NCI-H345 (cell line): ENCODE measurements around the gene CD27.
"Not testable (repeated sequence)": the region's sequence is repeated elsewhere in the genome, so short reads cannot be mapped to it uniquely, and the experiment has no call there.

Experiments used
- DNase-seq: peaks from one replicate; lab custom pipeline; 2025; lab: John Stamatoyannopoulos, UW

The CD27 gene

DNA sequence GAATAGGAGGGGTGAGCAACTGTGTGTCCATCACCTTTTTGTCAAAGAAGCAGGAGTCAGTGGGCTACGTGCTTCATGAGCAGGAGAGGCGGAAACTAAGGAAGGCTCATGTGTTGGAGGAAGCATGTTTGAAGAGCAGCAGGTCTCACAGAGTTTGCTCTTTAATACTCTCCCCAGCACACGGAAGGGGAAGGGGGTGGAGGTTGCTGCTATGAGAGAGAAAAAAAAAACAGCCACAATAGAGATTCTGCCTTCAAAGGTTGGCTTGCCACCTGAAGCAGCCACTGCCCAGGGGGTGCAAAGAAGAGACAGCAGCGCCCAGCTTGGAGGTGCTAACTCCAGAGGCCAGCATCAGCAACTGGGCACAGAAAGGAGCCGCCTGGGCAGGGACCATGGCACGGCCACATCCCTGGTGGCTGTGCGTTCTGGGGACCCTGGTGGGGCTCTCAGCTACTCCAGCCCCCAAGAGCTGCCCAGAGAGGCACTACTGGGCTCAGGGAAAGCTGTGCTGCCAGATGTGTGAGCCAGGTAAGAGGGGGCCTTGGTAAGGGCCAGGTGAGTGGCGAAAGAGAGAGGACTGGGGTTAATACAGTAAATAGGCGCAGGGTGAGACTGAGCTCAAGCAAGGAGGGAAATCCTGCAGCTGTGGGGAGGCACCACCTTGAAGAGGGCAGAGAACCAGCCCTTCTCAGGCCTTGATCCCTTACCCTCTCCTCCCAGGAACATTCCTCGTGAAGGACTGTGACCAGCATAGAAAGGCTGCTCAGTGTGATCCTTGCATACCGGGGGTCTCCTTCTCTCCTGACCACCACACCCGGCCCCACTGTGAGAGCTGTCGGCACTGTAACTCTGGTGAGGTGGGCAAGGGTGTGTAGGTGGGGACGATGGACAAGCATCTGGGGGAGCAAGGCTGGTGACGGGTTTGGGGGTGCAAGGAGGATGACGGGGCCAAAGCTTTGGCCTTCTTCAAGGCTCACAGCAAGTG is at the start of gene CD27:
CD27 (plus strand) TSS at position 252 of the 985 bp plus-strand sequence; CDS start at position 393, 141 bp downstream.
- no peak for DNase-seq

DNA sequence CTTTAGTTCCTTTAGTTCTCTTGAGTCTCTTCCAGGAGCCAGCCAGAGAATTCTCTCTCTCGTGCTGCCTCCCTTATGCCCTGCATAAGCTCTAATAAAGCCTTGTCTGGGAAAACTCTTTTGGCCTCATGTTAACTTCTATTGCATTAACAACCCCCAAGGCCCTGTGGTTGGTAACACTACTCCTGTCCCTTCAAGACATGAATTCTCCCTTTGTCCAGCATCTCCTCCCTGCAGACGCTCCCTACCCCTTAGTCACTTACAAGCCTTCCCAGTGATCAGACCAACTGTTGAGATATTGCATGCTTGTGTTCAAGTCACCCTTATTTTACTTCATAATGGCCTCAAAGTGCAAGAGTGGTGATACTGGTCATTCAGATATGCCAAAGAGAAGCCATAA is 48.7 kb upstream of the CD27 start:
- DNase-seq, result no peak

- DNase-seq, result no peak
These were observed 44.7 kb upstream of the CD27 start for GRCh38 chr12:6399884-6400644.

GRCh38 chr12:6404390-6404789 is 40.4 kb upstream of the CD27 start:
- no peak for DNase-seq

DNA sequence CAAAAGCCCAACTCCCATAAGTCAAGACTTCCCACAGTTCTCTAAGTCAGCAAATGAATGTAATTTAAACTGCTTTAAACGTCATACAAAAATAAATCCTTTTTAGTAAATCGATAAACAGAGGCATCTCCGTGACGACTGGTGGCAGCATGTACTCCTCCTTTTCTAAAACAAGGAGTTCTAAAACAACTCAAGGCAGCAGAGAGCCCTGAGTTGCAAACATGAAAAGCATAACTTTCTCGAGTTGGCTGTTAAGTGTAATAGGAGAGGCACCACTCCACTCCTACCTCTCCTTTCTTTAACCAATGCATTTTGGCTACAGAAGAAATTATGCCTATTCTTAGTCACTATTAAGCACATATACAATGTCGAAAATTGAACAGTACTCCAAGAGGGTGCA is 38.8 kb upstream of the CD27 start:
- DNase-seq, result no peak

DNA sequence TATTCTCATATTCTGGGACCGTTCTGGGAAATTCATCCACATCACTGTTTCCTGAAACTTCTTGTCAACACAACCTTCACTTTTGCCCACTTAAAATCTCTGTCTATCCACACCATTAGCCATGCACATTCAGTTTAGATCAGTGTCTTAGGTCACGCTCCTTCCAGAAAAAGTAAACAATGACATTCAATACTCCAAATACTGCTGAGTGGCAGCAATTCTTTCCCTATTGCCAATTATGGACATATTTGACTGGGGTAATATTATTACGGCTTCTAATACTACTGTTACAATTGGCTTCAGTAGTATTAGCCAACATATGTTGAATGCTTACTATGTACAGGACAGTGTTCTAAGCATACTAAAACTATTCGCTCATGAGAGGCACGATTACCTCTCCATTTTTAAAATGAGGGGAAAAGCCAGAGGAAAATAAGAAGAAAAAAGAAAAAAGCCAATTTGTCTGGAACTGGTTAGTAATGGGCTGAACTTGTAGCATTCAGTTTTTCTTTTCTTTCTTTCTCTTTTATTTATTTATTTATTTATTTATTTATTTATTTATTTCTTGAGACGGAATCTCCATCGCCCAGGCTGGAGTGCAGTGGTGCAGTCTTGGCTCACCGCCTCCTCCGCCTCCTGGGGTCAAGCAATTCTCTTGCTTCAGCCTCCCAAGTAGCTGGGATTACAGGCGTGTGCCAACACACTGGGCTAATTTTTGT is 37.4 kb upstream of the CD27 start:
- no peak for DNase-seq

DNA sequence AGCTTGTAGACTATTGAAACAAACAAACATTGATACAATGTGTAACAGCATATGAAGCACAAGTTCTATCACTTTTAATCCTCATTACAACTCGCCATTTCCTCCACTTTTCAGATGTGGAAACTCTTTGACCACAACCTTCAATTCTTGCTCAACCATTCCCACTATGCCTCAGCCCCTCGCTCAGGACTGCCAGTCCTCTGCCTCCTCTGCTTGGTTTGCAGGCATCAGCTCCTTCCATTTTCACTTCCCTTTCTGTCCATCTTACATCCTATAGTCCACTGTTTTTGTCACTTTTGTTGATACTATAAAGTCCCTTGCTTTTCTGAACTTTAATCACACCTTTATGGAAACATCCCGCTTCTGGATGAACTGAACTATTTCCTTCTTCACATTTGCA is 28.2 kb upstream of the CD27 start:
- DNase-seq, result no peak

- no peak for DNase-seq
These were observed 26.0 kb upstream of the CD27 start for GRCh38 chr12:6418796-6419195.

- no peak for DNase-seq
These were observed 24.4 kb upstream of the CD27 start for GRCh38 chr12:6420364-6420763.

DNA sequence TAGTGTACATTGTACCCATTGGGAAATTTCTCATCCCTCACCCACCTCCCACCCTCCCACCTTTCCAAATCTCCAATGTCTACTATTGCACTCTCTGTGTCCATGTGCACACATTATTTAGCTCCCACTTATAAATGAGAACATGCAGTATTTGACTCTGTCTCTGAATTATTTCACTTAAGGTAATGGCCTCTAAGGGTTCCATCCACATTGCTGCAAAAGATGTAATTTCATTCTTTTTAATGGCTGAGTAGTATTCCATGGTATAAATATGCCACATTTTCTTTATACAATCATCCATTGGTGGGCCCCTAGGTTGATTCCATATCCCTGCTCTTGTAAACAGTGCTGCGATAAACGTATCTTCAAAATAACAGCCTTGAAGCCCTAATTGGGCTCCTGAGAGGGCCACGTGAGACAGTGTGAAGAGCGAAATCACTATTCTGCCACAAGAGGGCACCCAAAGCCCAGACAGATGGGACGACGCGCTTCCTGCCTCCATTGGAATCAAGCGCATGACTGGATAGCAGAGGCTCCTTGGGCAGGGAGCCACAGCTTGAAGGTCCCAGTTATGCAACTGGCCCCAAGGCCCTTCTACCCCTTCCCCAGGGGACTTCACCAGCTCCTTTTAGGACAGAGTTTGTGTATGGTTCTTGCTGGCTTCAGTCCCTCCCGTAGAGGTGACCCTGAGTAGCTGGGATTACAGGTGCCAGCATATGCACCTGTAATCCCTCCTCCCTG is 21.3 kb upstream of the CD27 start:
- peak; percentile 84 for DNase-seq

DNA sequence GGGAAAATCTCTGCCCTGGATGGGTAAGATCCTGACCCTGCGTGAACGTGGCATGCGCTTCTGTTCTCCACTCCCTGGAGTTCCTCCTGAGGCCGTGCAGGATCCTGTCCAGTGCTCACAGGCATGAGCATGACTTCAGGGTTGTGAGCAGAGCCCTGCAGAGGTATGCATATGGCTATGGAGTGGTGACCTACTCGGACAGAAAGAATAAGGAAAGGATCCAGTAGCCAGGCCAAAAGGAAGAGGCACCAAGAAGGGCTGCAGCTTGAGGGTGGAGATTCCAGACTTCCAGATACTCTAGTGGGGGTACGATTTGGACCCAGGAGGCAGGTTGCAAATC is 20.8 kb upstream of the CD27 start:
- DNase-seq, result no peak

DNA sequence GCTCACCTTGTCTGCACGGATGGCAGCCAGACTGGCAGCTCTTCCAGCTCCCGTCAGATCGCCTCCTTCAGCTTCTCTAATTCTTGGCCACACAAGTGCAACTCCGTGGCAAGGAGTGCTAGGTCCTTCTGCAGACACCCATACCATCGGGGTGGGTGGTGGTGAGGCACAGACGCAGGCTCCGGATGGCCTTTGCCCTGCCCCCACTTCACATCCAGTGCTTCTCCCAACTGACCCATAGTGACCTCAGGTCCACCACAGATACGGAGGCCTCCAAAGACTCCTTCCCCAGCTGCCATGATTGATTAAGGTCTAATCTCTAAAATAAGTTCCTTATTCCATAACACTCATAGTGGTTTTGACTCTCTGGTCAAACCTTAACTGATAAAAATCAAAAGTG is 19.9 kb upstream of the CD27 start:
- DNase-seq, result no peak

GRCh38 chr12:6425590-6426531 is 18.9 kb upstream of the CD27 start:
- DNase-seq, result no peak

- no peak for DNase-seq
These were observed 17.7 kb upstream of the CD27 start for GRCh38 chr12:6426882-6427671.

DNA sequence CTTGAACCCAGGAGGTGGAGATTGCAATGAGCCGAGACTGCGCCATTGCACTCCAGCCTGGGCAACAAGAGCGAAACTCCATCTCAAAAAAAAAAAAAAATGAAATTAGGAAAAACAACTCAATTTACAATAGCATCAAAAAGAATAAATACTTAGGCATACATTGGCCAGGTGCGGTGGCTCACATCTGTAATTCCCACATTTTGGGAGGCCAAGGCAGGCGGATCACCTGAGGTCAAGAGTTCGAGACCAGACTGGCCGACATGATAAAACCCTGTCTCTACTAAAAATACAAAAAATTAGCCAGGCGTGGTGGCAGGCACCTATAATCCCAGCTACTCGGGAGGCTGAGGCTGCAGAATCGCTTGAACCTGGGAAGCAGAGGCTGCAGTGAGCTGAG is 17.0 kb upstream of the CD27 start:
- not testable (repeated sequence) for DNase-seq

DNA sequence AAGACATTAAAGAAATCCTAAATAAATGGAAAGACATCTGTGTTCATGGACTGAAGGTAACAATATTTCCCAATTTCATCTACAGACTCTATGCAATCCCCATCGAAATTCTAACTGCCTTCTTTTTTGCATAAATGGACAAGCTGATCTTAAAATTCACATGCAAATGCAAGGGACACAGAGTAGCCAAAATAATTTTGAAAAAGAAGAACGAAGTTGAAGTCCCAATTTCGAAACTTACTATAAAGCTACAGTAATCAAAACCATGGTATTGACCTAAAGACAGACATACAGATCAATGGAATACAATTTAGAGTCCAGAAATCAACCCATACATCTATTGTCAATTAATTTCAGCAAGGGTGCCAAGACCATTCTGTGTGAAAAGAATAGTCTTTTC is 16.4 kb upstream of the CD27 start:
- DNase-seq, result no peak

DNA sequence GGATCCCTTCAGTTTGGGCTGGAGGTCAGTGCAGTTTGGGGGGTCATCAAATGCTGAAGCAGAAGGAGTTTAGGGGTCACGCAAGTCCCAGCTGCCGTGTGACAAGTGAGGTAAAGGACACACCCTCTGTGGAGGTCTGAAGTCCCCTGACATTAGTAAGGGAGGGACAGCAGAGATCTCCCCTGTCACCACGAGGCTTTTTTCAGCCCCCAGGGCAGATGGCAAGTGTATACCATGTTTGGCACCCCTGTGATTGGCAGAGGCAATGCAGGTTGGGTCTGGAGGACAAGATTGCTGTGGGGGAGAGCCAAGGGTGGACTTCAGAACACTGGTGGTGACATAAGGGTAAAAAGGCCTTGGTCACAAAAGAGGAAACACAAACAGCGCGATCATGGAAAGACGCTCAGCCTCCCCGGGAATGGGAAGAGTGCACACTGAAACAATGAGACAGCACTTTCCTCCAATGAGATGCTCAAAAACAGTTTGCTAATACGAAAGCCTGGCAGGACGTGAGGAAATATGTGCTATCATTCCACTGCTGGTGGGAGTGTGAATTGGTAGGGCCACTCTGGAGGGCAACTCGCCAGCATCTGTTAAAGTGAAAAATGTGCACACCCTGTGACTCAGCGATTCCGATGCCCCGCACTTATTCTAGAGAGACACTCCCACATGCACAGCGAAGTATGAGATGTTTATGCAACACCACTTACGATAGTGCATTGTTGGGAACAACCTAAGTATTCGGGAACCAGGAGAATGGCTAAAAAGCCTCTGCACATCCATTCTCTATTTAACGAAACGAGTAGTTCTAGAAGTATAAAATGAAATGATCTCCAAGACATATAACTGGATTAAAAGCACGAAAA is 14.4 kb upstream of the CD27 start:
- DNase-seq, result no peak

GRCh38 chr12:6432991-6433390 is 11.8 kb upstream of the CD27 start:
- no peak for DNase-seq
